Measurements from ENCODE around the gene CA10.

Gene CA10

GRCh38 chr17:52128721-52129120 is 29.8 kb downstream of the CA10 start:
- TF ChIP-seq, protein P1, sequence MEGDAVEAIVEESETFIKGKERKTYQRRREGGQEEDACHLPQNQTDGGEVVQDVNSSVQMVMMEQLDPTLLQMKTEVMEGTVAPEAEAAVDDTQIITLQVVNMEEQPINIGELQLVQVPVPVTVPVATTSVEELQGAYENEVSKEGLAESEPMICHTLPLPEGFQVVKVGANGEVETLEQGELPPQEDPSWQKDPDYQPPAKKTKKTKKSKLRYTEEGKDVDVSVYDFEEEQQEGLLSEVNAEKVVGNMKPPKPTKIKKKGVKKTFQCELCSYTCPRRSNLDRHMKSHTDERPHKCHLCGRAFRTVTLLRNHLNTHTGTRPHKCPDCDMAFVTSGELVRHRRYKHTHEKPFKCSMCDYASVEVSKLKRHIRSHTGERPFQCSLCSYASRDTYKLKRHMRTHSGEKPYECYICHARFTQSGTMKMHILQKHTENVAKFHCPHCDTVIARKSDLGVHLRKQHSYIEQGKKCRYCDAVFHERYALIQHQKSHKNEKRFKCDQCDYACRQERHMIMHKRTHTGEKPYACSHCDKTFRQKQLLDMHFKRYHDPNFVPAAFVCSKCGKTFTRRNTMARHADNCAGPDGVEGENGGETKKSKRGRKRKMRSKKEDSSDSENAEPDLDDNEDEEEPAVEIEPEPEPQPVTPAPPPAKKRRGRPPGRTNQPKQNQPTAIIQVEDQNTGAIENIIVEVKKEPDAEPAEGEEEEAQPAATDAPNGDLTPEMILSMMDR (IDR thresholded peaks at IDR 0.05; ENCODE audit: unreplicated experiment in 3 of 3) = no peak
- no peak overlapping the region for H3K27ac Mint-ChIP-seq
- peaks cover 9% of the 10 kb centered on the region for H3K9me3 Mint-ChIP-seq
- peaks cover 5% of the 10 kb centered on the region for H3K36me3 Mint-ChIP-seq (ENCODE audit: low read depth)
- H3K27me3 Mint-ChIP-seq (ENCODE audit: low read depth) = peaks cover 15% of the 10 kb centered on the region
- H3K4me1 Mint-ChIP-seq = peaks cover 8% of the 10 kb centered on the region
- no peak overlapping the region for H3K4me3 Mint-ChIP-seq

DNA sequence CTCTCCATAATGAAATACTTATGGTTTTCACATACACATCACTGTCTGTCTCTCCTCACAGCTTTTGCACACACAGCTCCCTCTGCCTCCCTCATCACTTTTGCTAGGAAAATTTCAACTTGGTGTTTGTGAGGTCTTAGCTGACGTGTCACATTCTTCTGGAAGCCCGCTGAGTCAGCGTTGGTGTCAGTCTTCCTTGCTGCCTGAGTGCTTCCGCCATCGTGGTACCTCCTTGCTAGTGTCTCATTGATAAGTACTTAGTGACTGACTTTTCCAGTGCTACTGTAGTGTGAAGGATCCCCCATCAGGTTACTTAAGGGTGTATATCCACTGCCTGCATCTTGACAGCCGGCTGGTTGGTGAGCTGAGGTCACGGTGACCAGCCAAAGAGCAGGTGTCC is 33.5 kb downstream of the CA10 start:
- Mint-ChIP-seq H3K4me3 (peak overlapping the region in 1 of 3 experiments; percentile 1), H3K36me3 (ENCODE audit: low read depth) (peaks cover 5% of the 10 kb centered on the region), H3K27ac (peak overlapping the region; percentile 14 to 95 (median 77)), H3K27me3 (ENCODE audit: low read depth) (peaks cover 19% of the 10 kb centered on the region), H3K9me3 (peaks cover 11% of the 10 kb centered on the region), H3K4me1 (no peaks in the 10 kb centered on the region)
- TF ChIP-seq, protein P1 (IDR thresholded peaks at IDR 0.05; ENCODE audit: unreplicated experiment in 3 of 3) = no peak

- H3K4me1 Mint-ChIP-seq = no peaks in the 10 kb centered on the region
- peaks cover 19% of the 10 kb centered on the region for H3K27me3 Mint-ChIP-seq (ENCODE audit: low read depth)
- H3K4me3 Mint-ChIP-seq = peak overlapping the region in 1 of 3 experiments; percentile 1
- peaks cover 11% of the 10 kb centered on the region for H3K9me3 Mint-ChIP-seq
- peak overlapping the region; percentile 14 to 95 (median 77) for H3K27ac Mint-ChIP-seq
- H3K36me3 Mint-ChIP-seq (ENCODE audit: low read depth) = peaks cover 5% of the 10 kb centered on the region
- TF ChIP-seq, protein P1 (IDR thresholded peaks at IDR 0.05; ENCODE audit: unreplicated experiment in 3 of 3) = no peak
Observed at GRCh38 chr17:52124561-52124960, 34.0 kb downstream of the CA10 start.

DNA sequence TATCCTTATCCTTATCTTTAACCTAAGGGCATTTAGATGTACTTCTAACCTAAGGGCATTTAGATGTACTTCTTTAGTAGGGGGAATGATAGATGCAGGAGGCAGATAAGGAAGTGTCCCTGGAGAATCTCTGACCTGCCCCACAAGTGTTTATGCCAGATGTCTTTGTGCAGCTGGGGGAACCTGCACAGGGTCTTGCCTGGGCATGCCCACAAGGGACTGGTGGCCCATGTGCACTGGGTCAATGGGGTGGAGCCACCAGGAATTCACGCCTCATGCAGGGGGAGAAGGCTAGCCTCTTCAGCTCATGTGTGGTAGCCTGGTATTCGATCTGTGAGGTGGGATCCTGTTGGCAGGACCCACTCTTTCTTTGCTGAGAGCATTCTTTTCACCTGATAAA is 38.0 kb downstream of the CA10 start:
- H3K27me3 Mint-ChIP-seq (ENCODE audit: low read depth) = peaks cover 14% of the 10 kb centered on the region
- H3K4me3 Mint-ChIP-seq = no peak overlapping the region
- TF ChIP-seq, protein P1 (IDR thresholded peaks at IDR 0.05; ENCODE audit: unreplicated experiment in 3 of 3) = no peak
- no peak overlapping the region for H3K27ac Mint-ChIP-seq
- peaks cover 19% of the 10 kb centered on the region for H3K9me3 Mint-ChIP-seq
- H3K4me1 Mint-ChIP-seq = no peaks in the 10 kb centered on the region
- peaks cover 5% of the 10 kb centered on the region for H3K36me3 Mint-ChIP-seq (ENCODE audit: low read depth)

DNA sequence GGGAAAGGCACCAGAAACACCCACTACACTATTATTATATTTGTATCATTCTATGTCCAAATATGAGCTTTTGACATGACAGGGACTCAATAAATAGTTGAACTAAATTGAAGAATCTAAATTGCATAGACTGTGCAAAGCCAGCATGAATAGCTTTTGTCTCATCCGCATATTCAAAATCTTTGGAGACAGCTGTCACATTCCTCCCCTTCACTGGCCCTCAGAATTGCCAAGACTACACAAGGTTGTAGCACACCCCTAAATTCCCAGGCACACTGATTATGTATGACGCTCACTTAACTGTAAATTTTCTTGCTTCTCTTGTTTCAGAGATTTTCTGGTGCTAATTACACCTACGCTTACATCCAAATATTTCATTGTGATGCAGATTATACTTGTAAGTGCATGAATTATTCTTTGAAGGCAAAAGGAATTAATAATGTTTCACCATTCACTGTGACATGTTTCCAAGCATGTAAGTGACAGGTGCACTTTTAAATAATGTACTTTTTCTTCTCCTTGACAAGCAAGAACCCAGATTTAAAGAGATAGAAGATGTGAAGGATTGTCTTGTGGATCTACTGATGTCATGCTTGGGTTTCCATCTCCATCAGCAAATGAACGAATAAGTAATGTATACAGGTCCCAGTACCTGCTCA is 47.5 kb downstream of the CA10 start:
- Mint-ChIP-seq H3K4me1 (peaks cover 41% of the 10 kb centered on the region), H3K27ac (no peak overlapping the region), H3K9me3 (peaks cover 2% of the 10 kb centered on the region), H3K36me3 (ENCODE audit: low read depth) (no peaks in the 10 kb centered on the region), H3K4me3 (no peak overlapping the region), H3K27me3 (ENCODE audit: low read depth) (peaks cover 14% of the 10 kb centered on the region)
- TF ChIP-seq, protein P1 (IDR thresholded peaks at IDR 0.05; ENCODE audit: unreplicated experiment in 3 of 3) = no peak

GRCh38 chr17:52106638-52107261 is 51.8 kb downstream of the CA10 start:
- peaks cover 39% of the 10 kb centered on the region for H3K4me1 Mint-ChIP-seq
- H3K4me3 Mint-ChIP-seq = no peak overlapping the region
- TF ChIP-seq, protein P1 (IDR thresholded peaks at IDR 0.05; ENCODE audit: unreplicated experiment in 3 of 3) = peak; percentile 82 to 90 (median 82)
- H3K36me3 Mint-ChIP-seq (ENCODE audit: low read depth) = no peaks in the 10 kb centered on the region
- no peaks in the 10 kb centered on the region for H3K9me3 Mint-ChIP-seq
- H3K27me3 Mint-ChIP-seq (ENCODE audit: low read depth) = peaks cover 8% of the 10 kb centered on the region
- H3K27ac Mint-ChIP-seq = peak overlapping the region; percentile 77 to 90 (median 81)
